GM18870 (cell line): ENCODE results near the gene TERC.

ENCODE experiments used
- ATAC-seq: cut with Tn5 transposase; IDR thresholded peaks from one replicate; pipeline ENCODE4 v1.9.1; 2021; ENCODE audit warnings: moderate library complexity; ENCODE audit not compliant: unreplicated experiment

TERC gene

DNA sequence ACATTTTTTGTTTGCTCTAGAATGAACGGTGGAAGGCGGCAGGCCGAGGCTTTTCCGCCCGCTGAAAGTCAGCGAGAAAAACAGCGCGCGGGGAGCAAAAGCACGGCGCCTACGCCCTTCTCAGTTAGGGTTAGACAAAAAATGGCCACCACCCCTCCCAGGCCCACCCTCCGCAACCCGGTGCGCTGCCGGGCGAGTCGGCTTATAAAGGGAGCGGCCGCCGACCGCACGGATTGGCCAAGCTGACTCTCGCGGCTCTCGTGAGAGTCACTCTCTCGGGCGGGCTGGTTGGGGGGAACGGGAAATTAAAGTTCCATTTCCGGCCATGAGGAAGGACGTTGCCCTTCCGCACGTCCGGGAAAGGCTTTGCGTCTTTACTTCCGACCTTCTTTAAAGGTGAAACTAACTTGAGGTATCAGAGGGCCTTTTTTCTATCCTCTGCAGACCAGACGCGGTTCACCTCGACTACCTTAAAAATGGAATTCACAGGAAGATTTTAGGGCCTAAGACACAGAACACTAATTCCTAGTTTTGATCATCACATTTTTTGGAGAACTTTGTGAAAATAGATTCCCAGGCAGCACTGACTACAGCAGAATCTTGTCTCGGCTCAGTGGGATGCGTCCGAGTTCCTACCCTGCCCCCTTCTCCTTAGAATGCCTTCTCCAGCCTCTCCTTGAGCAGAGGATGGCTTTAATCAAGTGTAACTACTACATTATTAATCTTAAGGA lies at the start of gene TERC:
TERC (minus strand) TSS at position 179 of the 731 bp plus-strand sequence.
- ATAC-seq, result peak; percentile 49

DNA sequence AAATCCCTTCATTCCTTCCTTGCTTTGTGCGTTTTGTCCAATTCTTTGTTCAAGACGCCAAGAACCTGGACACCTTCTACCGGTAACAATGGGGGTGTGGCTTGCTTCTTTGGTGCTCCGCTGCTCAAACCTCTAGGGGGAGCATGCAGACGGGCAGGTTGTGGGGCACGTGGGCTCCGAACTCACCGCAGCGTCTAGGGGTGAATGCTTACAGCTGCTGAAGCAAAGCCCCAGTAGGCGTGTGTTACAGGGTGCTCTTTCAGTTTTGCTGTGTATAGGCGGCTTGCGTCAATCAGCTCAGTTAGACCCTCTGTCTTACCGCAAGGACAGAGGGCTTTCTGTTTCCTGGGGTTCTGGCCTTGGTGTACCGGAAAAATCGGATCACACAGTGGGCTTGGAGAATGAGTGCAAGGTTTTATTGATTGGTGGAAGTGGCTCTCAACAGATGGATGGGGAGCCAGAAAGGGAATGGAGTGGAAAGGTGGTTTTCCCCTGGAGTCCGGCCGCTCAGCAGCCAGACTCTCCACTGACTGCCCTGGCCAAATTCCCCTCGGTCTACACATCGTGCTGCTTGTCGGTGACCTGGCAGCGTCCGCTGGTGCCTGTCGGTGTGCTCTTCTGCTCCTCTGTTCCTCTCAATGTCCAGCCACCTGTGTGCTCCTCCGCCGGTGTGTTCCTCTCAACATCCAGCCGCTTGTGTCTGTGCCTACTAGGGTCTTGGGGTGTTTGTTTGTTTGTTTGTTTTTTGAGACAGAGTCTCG lies 49.1 kb upstream of the TERC start:
- peak; percentile 94 for ATAC-seq

DNA sequence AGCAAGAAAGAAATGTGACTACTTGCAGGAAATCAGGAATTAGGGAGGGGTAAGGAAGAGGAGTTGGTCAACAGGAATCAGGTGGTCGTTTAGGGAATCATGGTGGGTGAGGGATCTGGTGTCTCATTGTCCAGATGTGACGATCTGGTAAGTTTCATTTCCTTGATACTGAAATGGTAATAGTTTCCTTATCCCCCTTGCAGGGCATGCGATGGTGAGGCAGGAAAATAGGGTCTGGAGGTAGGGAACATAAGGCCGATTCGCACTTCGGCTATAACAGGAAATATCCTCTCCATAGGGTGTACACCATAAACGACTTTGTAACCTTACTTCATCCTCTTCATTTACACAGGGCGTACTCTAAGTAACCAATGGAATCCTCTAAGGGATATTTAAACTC lies 48.4 kb upstream of the TERC start:
- ATAC-seq, result no peak

DNA sequence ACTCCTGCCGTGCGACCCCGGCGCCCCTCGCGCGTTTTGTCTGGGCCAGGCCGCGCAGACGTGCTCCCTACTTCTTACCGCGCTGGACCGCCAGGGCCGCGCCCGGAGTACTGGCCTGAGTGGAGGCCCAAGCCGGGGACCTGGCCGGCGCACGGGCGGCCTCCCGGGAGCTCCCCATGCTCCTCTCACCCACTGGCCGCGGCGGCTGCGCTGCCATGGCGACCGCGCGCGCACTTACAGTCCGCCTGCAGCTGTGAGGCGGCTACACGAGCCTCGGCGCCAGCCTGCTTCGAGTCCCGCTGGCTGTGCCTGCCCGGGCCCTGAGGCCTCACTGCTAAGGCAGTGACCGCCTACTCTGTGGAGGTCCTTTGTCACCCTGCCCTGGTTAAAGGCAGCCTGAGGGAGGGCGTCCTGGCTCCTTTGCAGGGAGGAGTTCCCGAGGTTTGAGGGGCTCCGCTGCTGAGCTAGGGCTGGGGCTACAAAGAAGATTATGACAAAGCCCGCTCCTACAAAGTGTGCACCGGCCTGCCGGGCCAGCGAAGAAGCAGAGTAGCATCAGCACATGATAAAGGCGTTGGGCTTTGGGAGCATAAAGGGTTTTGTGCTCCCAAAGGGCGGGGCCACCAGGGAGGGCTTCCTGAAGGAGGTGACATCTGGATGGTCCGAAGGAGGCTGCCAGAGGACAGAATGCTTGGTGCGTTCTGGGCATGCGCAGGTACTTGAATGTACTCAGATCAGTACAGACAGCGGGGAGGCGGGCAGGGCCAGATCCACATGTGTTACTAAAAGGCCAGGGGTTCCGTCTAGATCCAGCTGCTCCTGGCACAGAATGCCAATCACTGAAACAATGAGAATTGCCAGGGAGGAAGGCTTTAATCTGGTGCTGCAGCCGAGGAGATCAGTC lies 47.7 kb upstream of the TERC start, which contains the start of the genes LRRC34 and LRRIQ4:
LRRC34 (minus strand) TSS at position 573 of the 904 bp plus-strand sequence; CDS start at position 217, 356 bp downstream.
LRRIQ4 (plus strand) TSS at position 539 of the 904 bp plus-strand sequence. CDS start 9,052 bp downstream, outside the sequence.
- ATAC-seq, result peak; percentile 43

DNA sequence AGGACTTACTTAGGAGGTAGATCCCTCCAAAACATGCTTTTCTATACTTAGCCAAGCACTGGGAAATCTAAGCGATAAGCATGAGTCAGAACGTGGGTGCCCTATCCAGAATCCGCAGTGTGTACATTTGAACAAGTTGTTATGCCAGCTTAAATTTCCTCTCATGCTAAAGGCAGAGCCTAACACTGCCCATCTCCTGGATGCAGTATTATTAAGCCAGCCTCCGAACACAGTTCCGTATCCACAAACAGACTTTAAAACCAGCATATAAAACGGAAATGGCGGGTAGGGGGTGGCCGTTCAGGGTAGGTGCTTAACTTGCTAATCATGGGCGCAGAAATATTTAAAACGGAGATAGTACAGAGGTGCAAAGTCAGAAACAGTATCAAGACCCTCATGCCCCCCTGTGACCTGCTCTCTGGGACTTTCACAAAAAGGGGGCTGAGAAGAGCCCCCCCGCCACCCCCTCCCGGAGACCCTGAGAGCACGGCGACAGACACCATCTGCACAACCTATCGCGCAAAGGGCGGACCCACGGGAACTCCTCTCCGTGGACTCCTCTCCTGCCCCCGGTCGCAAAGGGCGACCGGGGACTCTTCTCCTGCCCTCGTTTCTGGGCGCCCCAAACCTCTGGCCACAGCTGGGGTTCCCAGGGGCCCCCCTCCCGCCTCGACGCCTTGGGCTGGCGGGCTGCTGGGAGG lies 46.9 kb upstream of the TERC start:
- ATAC-seq, result no peak

DNA sequence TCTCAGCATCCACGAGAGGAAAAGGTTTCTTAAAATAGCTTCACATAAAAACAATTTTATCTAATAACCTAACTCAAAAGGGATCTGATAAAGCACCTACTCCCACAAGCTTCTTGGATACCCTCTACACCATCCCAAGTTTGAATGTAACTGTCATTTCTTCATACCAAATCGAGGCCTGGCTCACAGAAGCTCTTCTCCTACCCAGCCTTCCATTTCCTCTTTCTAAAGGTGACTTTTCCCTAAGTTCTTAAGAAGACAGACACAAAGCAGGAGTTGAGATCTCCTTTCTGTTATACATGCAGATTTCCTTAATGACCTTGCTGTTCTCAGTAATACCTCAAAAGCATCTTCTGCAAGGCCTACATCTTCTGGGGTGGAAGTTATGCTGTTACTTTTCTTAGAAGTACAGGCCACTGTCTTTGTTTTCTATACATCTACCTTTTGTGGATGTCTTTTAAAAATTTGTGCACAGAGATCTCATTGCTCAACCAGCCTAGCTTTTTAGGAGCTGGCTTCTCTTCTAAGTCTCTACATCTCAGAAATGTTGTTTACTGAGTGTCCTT lies 44.5 kb upstream of the TERC start:
- no peak for ATAC-seq

DNA sequence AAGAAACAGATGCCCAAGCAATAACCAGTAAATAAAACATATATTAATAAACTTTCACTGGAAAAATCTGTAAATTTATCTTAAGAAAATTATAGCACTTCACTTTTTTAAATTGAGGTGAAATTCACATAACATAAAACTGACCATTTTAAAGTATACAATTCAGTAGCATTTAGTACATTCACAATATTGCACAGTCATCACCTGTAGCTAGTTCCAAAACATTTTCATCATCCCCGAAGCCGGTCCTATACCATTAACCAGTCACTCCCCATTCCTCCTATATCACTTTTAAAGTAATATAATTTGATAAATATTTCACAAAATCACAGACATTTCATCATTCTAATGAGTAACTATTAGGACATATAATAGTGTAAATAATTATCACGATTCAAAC lies 39.8 kb upstream of the TERC start:
- ATAC-seq, result no peak

DNA sequence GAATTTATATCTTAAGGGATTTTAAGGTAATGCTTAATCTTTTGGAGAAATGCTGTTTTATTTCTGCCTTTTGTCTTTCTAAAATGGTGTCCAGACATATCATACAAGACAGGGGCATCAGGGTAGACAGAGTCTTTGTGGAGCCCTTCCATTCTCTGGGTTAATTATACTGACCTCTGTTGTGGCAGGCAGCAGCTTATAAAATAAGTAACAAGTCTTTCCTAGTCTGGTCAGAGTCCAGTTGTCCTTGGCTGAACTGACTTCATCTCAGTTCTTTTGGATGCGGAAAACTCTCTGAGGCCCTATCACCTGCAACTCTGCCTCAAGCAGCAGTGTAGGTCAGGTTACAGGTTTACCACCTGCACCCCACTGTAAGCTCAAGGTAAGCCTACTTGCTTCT lies 27.5 kb upstream of the TERC start:
- ATAC-seq, result no peak

DNA sequence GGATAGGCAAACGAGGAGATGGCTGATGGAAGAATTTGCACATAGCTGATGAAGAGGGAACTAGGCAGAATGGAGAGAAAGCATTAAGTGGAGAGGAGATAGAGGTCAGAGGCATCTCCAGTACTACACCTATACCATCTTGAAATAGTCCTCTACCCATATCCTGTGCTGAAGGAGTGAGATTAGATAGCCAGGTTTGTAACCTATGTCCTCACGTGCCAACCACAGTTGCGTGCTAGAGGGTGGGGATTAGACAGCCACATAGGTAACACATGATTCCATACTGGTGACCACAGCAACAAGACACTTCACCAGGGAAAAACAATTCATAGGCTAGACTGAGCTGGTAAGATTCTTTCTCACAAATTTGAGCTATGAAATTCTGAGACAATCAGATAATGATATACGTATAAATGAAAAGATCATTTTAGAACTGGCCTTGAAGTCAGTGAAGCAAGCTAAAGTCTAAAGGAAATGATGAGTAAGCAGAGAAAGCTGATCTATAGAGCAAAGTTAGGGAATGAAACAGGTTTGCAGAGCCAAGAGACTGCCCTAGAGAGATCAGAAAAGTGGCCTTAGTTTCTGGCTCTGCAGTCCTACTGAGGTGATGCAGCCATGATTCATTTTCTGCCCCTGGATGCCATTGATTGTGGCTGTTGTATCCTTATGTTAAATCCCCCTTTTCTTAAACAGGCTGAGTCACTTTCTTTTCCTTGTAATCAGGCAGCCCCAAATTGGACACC lies 26.0 kb upstream of the TERC start:
- no peak for ATAC-seq

DNA sequence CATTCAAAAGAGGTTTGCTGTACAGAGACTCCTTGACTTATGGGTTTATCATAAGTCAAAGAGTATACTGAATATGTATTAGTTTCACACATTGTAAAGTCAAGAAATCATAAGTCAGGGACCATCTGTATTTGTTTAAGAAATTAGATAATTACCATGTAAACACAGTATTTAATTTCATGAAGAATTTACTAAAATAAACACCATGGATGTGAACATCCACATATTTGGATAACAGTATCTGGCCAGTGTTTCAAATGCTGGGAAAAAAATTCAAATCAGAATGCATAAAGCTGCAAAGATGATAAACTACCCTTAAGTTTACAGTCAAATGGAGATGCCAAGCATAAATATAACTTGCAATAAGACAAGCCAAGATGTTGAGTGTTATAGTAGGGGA lies 25.4 kb upstream of the TERC start:
- ATAC-seq, result no peak

DNA sequence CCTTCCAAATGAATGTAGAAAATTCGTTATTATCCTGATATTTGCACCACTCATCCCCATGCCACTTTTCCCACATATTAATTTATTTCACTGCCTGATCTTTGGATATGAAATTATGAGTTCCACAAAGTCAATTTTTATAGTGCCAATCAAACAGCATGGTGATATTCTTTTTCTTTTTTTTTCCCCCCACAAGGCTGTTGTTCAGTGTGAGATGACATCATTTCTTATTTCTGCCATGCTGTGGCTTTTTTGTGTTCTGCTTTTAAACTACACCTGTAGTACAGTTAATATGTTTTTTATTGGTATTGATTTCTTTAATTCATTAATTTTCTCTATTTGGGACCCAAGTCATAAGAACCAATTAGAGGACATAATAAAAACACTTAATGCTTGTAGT lies 22.9 kb upstream of the TERC start:
- ATAC-seq, result no peak

DNA sequence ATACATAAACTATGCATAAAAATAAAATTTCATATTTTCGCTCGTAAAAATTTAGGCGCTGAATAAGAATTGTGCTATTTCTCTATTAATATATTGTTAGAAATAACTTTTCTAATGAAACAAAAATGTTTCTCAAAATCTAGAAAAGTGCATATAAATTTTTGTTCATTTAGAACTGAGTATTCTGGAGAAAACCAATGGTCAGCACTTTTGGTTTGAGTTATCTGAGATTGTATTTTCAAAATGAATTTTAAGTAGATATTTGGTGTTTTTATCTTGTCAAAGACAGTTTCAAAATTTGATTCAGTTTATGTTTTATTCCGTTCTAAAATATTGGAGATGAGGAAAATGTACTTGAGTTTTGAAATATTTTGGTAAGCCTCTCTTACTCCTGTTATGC lies 22.3 kb upstream of the TERC start:
- ATAC-seq, result no peak

DNA sequence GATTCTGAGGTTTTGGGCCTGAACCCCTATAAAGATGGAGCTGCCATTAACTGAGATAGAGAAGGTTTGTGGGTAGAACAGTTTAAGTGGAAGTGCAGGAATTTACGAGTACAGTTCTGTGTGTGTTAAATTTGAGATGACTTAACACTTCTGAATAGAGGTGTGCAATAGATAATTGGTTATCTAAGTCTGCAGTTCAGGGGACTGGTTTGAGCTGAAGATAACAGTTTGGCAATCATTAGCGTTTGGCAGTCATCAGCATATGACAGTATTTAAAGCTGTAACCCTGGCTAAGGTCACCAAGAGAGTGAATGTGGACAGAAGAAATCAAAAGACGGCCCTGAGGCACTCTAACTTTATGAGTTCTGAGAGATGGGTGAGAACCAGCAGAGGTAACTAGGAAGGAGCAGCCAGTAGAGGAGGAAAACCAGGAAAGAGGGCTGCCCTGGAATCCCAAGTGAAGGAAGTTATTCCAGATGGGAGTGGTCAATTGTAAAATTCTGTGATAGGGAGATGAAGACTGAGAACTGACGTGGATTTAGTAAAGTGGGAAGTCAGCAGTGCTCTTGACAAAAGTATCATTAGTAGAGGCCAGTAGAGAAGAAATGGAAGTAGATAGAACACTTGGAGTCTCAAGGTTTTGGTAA lies 16.5 kb upstream of the TERC start:
- no peak for ATAC-seq

DNA sequence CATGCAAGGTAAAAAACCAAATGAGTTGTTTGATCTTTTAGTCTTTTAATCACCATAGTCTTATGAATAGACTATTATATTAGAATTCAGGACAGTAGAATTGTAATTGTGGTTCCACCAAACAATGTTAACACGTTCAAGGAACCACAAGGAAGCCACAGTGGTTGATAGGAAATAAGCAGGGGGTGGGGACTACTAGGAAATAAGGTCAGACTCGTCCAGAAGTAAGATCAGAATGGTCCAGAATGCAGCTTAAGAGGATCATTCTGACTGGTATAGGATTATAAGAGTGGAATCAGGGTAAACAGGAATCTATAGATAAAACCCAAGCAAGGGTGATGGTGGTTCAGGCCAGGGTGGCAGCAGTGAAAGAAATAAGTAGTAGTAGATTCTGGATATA lies 15.9 kb upstream of the TERC start:
- ATAC-seq, result no peak

DNA sequence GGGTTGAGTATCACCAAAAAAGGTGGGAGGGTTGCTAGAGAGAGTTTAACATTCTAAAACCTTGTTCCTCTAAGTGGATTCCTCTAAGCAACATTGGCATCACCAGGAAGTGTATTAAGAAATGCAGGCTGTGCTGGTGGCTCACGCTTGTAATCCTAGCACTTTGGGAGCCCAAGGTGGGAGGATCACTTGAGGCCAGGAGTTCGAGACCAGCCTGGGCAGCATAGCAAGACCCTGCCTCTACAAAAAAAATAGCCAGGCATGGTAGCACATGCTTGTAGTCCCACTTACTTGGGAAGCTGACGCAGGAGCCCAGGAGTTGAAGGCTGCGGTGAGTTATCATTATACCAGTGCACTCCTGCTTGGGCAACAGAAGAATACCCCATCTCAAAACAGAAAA lies 13.0 kb upstream of the TERC start:
- no peak for ATAC-seq

DNA sequence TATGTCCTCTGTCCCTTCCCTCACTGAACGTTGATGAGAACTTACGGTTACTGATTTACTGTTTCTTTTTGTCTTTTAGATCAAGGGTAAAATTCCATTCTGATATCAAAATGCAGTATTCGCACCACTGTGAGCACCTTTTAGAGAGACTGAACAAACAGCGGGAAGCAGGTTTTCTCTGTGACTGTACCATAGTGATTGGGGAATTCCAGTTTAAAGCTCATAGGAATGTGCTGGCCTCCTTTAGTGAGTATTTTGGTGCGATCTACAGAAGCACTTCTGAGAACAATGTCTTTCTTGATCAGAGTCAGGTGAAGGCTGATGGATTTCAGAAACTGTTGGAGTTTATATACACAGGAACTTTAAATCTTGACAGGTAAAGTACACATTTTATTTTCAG lies 9.3 kb upstream of the TERC start:
- no peak for ATAC-seq

DNA sequence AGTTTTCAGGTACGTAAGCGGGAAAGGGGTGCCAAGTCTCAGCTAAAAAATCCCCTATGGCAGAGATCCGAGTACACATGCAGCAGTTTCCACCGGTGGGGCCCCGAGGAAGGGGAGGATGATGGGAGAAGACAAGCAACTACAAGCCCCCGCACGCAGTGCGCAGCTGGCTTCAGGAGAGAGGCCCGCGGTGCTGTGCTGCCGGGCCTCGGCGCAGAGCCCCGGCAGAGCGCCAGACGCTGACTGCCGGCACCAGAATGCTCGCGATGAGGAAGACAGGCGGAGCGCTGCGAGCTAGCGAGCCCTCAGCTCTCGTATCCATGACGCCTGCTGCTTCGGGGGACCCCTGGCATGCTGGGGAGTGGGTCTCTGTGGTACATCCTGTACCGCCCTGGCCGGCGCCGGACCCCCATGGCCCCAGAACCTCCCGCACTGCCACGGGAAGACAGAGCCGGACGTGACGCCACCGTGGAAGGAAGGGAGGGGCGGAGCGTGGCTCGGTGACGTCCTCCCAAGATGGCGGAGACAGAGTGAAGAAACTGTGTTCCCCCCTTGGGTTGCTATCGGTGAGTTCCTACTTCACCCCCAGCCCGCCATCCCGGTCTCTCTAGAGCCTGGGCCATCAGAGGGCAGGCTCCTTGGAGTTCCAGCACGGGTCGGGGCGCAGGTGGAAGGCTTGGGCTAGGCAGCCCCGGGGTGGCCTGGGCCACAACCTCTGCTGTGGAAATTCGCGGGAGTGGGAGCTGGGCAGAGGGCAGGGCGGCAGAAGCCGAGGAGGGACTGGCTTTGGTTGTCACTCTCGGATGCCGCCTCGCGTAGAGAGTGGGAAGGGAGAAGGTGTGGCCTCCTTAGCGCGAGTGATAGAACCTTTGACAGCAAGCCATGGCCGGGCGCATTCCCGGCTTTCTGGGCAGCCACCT lies 8.3 kb upstream of the TERC start, which contains the start of gene MYNN:
MYNN (plus strand) TSS at position 500 of the 920 bp plus-strand sequence. CDS start 900 bp downstream, outside the sequence.
- peak; percentile 78 for ATAC-seq
